NCI-H146 treated with DMSO at 0.1 percent for 48 hours (cell line): ENCODE results near the gene PDE6C.

Source experiments
- DNase-seq: peaks from one replicate; lab custom pipeline; 2025; ENCODE audit not compliant: unreplicated experiment; lab: John Stamatoyannopoulos, UW

PDE6C gene

DNA sequence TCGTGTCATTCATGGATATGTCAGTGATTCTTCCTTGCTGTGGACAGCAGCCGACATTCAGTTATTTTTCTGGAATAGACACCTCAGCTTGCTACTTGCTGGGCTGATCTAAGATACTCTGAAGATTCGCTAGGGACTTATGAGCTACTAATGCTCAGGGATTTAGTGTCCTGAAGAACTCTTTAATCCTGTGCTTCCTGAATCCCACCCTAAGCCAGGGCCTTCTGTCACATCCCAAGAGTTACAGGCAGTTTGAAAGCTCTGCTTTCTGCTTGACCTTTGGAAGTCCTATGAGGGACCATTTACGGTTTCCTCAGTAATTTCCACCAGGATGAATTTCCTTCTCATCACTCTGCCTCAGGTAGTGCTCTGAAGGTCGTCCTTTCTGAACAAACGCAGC lies at the start of gene PDE6C:
Gene PDE6C (plus strand): TSS at position 227 of the 400 bp plus-strand sequence. CDS start 189 bp downstream, outside the sequence.
- no peak for DNase-seq

DNA sequence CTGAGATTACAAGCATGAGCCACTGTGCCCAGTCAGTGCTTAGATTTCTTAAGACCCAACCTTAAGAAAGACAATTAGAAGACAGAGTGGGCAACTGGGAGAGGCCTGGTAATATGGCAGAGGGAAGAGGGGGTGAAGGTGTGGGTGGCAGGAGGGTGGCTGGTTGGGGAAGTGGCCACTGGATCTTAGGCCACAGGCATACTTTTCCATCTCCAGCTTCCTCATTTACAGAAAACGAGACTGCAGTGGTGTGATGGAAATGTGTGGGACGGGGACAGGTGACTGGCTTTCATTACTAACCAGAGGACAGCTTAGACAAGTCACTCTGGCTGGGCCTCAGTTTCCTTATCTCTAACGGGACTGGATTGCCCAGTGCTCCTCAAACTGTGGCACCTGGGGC lies 46.9 kb upstream of the PDE6C start:
- no peak for DNase-seq

DNA sequence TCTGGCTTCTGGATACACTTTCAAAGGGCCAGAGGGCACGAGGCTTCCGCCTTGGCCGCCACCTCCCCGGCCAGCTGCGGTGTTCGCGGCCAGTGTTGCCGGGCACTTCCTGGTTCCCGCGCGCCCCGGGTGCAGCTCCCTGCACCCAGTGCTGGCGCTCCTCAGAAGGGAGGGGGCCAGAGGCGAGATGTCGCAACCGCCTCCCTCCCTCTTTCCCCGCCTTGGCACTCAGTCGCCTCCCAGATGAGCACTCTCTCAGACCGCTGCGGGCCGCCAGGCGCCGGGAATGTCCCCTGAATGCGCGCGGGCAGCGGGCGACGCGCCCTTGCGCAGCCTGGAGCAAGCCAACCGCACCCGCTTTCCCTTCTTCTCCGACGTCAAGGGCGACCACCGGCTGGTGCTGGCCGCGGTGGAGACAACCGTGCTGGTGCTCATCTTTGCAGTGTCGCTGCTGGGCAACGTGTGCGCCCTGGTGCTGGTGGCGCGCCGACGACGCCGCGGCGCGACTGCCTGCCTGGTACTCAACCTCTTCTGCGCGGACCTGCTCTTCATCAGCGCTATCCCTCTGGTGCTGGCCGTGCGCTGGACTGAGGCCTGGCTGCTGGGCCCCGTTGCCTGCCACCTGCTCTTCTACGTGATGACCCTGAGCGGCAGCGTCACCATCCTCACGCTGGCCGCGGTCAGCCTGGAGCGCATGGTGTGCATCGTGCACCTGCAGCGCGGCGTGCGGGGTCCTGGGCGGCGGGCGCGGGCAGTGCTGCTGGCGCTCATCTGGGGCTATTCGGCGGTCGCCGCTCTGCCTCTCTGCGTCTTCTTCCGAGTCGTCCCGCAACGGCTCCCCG lies 45.7 kb upstream of the PDE6C start, which contains the start of gene FFAR4:
Gene FFAR4 (plus strand): TSS at position 231 of the 842 bp plus-strand sequence. CDS start 56 bp downstream, at position 287.
- peak; percentile 61 for DNase-seq

DNA sequence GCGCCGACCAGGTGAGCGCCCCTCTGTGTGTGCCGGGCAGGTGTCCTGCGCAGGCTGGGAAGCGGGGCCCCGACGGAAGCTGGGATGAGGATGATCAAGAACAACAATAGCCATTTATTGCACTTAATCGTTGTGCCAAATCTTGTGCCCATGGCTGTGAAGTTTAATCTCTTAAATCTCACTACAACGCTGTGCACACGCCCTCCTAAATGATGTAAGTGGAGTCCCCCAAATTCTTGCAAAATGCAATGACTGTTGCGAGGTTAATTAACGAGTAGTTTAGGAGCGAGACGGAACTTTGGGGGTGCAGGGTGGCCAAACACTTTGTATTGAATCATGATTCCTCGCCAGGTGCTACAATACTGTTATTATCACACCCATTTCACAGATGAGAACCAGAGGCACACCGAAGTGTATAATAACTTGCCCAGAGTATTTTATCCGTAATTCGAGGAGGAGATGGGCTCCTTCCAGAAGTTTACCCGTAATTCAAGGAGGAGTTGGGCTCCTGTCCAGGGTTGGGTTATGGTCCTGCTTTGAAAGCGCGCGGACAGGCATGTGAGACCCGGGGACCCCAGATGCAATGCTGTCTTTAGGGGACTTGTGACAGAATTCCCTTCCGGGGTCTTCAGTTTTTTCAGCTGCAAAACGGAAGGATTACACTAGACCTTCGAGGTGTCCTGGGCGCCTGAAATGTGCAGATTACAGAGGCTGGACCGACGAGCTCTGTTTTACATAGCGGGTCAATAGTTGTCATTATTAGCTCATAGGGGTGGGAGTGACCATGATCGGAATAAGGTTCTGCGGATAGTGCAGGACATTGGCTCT lies 44.8 kb upstream of the PDE6C start:
- DNase-seq, result no peak

DNA sequence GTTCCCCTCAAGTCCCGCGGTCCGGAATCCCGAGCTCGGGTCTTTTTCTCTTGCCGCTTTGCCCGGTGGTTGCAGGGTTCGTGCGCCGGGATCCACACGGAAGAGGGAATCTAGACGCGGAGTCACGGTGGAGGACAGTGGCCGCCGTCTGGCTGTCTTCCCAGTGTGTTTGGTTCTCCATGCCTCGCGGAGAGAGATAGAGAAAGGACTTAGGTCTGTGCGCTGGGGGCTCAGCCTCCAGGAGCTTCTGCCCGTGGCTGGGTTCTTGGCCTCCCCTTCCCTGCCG lies 44.3 kb upstream of the PDE6C start:
- DNase-seq, result no peak

DNA sequence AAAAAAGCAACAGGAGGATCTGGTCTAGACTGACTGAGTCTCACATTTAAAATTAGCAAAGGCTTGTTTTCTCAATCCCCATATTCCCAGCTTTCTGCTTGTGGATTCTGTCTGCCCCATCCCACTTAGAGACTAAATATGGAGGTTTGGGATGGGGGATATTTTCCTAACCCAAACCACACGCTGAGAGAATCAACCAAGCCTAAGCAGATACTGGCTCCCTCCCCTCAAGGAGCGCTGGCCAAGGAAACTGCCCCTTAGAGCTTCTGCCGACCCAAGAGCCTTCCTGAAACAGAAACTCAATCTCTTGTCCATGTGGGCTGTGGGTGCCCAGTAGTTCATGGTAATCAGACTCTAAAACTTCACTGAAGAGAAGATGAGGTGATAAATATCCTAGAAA lies 42.0 kb upstream of the PDE6C start:
- no peak for DNase-seq

DNA sequence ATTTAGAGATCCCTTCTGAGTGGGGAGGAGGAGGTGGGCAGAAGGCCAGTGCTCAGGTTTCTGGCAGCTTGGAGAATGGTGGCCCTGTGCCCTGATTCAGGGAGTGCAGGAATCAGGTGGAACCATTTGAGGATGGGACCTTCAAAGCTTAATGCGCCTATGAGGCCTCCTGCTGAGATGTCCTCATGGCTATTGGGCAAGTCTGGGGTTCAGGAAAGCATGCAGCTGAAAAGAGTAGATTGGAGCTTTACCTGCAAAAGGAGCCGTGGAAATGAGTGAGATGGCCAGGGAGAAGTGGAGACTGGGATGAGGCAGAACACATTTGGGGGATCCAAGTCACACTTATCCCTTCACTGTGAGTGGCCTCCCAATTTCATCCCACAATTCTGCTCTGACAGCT lies 39.7 kb upstream of the PDE6C start:
- no peak for DNase-seq

DNA sequence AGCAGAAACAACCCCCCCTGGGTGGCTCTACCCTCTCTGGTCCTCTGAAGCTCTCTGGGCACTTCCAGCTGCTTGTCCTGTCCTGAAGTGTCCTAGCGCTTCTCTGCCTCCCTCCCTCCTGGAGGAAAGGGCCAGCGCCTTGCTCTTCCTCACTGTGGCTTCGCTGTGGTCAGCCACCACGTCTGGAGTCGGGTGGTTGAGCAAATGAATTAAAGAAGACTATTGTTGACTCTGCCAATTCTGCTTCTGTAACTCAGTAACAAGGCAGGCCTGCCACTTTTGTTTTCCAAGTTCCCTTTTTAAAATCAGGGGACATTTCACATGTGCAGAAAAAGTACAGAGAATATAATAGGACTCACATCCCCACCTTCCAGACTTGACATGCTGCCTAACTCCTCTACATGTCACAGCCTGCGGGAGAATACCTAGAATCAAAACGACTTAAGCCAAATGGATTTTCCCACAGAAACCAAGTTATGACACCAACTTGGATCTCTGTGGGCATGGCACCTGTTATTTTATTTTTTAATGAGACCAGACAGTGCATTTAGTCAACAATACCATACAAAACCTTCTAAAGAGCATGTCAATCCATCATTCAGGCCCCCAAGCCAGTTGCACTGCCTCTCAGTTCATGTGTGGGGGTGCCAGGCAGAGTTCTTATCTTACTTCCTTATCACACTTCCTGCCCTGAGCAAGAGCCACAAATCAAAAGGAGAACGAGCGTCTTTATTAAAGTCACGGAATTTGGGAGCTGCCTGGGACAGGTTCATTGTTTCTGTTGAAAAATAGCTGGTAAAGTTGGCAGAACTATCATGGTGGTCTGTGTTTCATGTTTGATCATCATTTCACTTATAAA lies 39.1 kb upstream of the PDE6C start:
- no peak for DNase-seq

DNA sequence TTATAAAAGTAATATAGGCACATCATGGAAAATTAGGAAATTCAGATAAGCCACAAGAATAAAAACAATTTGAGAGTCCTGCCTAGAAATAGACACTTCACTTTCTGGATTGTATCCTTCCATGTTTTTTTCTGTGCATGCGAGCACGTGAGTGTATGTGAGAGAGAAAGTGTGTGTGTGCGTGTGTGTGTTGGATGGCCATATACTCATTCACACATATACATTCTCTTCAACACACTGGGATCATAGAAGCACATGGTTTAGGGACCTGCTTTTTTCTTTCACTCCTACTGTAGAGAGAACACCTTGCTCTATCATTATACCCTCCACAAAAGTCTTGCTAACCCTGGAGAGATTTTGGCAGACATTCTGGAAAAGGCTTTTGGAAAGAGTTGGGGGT lies 38.4 kb upstream of the PDE6C start:
- DNase-seq, result no peak

DNA sequence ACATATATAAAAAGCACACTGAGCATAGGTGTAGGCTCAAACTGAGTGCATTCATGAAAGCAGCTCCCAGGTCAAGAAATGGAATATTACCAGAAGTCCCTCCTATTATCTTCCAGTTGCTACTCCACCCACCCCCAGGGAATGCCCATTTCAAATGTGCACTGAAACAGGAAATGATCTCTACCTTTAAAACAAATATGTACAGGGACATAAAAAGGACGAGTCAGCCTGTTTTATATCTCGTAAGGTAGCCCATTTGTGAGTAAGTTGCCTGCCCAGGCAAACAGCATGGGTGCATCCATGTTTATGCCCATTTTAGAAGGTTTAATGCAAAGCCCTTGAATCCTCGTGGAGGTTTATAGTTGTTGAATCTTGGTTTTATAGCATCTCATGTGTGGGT lies 35.4 kb upstream of the PDE6C start:
- no peak for DNase-seq

DNA sequence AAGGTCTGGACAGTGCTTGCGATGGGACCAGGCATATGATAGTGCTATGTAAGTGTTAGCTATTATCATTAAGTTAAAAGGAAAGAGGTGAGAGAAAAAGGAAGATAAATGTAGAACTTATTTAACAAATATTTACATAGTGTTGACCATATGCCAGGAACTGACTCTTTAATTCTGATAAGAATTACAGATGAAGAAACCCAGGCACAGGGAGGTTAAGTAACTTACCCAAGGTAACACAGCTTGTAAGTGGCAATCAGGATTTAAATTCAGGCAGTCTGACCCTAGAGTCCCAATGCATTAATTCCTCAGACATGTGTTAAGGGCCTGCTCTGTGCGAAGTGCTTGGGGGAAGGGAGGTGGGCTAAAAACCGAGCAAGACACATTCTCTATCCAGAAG lies 34.8 kb upstream of the PDE6C start:
- DNase-seq, result no peak

DNA sequence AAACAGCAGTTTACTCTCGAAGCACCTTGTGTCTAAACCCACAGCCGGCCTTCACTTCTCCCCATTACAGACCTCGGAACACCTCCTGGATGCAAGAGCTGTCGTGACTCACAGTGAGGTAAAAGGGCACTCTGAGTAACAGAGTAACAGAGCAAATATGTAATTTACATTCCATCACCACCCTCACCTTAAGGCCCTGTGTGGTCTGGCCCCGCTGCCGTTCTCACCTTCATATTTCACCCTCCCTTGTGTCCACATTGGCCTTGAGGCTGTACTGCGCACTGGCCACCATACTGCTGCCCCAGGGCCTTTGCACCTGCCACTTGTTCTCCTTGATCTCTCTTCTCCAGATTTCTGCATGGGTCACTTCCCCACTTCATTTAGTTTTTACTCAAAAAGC lies 33.2 kb upstream of the PDE6C start:
- no peak for DNase-seq

DNA sequence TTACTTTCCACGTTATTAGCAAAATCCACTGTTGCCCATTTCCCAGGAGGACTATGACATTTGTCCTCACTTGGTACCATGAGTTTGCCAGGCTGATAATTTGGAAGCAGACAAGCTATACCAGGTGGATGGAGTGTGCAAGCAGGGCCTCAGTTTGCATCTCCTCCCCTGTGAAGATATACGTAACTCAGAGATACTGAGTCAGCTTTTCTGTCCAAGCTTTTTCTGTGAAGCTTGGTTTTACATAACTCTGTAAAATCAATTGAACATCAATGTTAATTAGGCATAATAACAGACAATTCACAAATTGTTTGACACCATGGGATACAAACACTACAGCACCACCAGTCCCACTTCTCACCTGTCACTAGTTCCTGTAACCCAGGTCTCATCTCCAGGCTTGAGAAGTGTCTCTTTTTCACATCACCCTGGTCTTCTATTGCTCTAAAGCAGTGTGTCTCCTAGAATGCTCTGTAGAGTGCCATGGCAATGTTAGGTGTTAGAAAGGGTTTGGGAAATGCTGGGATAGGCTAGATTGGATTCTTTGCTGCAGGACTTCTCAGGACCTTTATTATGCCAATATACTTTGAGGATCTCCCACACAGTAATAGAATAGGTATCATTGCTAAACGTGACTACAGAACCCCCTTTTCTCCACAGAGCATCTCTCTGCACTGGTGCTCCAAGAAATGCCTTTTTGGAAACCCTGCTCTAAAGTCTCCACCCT lies 32.2 kb upstream of the PDE6C start:
- DNase-seq, result no peak

DNA sequence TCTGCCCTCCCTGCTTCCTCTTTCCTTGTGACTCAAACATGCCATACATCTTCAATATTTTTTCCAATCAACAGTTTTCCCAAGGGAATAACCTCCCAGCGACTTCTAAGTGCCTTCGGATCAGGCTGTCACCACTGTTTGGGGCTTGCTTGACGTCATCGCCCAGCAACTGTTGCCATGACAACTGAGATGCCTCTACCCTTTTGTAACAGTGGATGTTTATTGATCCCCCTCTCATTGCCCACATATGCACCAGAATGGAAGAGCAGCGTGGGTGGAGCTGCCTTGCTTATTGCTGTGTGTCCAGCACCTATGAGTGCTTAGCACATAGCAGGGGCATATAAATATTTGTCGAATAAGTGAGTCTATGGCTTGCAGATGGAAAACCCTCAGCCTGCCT lies 31.5 kb upstream of the PDE6C start:
- DNase-seq, result no peak

DNA sequence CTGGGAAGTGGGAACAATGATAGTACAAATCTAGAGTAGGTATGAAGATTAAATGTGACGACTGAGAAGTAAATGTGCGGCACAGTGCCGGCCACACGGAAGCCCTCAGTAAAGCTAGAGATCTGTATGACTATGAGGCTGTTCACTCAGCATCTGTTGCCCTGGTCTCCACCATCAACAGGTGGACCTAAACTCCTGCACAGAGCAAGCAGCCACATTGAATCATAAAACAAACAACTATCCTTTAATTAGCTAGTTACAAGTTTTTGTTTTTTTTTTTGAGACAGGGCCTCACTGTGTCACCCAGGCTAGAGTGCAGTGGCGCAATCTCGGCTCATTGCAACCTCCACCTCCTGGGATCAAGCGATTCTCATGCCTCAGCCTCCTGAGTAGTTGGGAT lies 27.9 kb upstream of the PDE6C start:
- no peak for DNase-seq

DNA sequence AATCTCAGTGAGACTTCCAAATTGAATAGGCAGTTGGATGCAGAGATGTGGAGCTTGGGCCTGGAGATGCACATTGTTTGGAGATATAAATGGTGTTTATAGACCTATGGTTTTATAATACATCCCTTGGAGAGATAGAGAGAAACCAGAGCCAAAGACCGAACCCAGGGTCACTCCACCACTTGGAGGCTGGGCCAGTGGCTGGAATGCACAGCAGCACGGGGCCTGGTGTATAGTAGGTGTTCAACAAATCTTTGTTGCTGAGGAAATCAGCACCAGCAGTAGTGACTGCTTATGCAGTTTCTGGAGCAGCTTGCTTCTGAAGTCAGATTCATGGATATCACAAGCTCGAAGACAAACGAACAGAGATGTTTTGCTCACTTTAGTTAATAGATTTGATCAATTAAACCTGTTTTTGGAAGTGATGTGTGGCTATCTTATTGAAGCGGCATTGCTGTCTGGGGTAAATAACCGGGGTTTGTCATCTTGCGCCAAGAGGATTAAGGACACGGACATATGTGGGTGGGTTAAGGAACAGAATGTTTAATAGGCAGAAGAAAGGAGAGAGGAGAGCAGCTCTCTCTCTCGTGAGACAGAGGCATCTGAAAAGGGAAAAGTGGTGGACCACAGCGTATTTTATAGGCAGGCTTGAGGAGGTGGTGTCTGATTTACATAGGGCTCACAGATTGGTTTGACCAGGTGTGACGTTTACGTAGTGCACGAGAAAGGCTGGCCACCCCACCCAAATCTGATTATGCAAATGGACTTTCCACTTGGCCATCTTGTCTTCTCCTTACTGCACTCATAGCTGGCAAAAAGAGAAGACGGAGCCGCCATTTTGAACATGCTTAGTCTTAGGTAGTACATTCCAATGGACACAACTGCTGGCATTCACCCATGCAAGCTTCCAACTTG lies 22.4 kb upstream of the PDE6C start:
- DNase-seq, result no peak

DNA sequence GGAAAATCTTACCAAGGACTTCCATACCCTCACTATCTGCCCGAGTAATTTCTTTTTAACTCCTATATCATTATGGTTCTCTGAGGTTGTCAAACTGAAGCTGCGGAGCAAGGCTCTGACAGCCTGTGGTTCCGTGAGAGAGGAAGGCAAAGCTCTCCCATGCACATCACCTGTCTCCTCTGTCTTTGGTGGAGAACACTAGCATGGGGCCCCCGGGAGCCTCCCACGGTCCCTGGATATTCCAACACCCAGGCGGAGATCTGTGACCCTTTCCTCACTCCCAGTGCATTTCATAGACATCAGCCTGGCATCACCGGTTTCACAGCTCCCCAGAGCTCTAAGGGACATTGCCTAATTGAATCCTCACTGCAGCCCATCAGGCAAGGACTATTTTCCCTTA lies 21.7 kb upstream of the PDE6C start:
- no peak for DNase-seq

DNA sequence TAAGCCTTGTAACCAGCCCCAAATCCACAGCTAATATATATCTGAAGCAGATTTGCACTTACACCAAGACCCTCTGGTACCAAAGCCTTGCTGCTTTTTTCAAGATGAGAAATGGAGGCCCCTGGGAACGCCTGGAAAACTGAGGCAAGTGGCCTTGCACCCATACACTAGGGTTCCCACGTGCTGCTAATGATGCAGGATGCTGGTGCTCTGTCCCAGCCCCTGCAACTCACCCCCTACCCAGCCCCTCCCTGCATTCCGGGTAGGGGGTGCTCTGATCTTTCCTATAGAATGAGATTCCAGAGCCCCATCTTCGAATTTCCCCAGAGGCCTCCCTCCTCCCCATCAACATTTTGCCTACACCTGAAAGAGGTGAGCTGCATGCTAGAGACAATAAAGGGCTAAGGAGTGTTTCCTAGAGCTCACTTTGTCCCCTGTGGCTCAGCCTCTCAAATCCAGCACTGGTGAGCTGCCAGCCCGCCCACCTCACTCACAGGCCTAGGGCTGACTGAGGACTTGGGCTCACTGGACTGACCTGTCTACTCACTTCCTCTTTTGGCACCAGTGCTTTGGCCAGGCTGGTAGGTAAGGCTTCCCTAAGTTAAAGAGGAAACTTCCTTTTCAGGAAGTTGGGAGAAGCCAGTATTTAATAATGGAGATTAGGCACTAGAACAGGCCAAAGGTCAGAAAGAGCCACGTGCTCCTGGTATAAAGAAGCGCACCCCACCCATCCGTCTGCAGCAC lies 21.1 kb upstream of the PDE6C start:
- no peak for DNase-seq

DNA sequence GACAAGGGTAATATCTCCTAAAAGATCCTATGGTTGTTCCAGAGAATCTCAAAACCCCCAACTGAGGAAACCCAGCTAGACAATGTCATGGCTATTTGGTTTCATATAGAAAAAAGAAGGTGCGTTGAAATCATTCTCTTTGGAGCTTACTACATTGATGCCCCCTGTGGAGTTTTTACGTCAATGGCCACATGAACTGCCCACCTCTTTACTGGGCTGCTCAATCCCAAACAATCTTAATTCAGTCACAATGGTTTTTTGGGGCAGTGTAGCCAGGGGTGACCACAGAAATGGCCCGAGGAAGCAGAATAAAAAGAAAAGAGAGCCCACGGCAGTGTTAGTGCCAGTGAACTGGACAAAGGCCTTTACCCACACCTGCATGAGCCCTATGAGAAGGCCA lies 19.1 kb upstream of the PDE6C start:
- no peak for DNase-seq
